ENCODE data around the gene KIFC3.
A peak's percentile ranks its signal among the peaks of the same experiment; 100 is the strongest.
"Not testable (repeated sequence)": the region's sequence is repeated elsewhere in the genome, so short reads cannot be mapped to it uniquely, and the experiment has no call there.

KIFC3 gene

DNA sequence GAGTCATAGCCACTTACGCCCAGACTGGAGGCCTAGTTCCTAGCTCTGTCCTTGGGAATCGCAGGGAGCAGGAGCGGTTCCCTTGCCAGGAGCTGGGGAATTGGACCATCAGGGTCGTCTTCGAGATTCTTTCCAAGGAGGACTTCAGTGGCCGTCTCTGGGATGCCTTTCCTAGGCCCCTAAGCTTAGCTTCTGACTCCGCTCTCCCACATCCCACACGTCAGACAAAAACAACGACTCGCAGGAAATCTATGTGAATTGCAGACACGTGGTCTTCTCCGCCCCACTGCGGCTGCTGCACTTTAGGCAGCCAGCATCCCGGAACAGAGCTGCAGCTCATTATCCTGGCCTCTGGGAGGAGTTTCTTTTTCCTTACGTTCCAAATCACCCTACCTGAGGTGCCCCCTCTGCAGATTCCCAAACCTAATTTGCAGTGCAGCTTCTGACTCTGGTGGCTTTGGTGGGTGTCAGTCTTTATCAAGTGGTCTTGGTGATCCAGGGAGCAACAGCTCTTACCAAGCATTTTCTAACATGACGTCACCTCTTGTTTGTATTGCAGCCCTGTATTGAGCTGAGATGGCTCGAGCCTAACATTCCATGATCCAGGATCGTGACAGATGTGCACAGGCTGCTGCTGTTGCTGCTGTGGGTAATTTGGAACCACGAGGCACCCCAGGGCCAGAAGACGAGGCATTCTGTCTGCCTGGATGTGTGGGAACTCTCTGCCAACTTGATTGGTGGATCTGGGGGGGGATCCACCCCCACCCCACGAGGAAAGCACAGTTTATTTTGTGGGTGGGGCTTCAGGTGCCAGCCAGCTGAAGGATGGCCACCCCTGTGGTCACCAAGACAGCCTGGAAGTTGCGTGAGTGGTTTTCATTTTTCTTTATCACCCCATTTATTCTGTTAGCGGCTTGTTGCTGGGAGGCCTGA lies 65.6 kb downstream of the KIFC3 start:
- peak; percentile 59 for DNase-seq

DNA sequence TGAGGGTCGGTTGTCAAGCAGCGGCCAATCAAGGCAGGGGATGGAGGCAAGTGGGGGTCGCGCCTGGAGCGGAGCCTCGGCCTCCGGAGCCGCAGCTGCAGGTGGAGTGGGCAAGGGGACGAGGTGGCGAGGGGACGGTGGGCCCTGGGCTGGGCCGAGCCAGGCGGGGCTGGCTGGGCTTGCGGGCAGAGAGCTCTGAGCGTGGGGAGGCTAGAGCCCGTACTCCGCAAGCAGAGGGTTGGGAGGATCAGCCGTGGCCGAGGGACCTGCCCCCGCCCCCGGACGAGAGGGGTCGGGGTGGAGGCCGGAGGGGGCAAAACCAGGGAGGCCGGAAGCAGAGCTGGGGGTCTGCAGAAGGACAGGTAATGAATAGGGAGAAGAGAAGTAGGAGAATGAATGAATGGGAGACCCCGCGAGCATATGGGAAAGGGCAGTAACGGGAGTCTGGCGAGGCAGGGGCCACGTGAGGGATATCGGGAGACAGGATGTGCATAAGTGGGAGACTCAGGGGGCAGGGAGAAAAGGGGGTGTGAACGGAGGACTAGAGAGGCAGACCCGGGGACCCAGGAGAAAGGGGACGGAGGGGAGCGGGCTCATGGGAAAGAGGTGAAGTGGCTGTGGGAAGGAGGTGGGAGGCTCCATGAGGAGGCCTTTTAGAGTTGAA lies 66.4 kb downstream of the KIFC3 start, which contains the start of gene KATNB1:
Gene KATNB1 (plus strand): TSS at position 16 of the 664 bp plus-strand sequence. CDS start 1,474 bp downstream, outside the sequence.
- DNase-seq: peak; percentile 35

- DNase-seq: peak; percentile 99
Measured at GRCh38 chr16:57734925-57735754, 67.2 kb downstream of the KIFC3 start.

DNA sequence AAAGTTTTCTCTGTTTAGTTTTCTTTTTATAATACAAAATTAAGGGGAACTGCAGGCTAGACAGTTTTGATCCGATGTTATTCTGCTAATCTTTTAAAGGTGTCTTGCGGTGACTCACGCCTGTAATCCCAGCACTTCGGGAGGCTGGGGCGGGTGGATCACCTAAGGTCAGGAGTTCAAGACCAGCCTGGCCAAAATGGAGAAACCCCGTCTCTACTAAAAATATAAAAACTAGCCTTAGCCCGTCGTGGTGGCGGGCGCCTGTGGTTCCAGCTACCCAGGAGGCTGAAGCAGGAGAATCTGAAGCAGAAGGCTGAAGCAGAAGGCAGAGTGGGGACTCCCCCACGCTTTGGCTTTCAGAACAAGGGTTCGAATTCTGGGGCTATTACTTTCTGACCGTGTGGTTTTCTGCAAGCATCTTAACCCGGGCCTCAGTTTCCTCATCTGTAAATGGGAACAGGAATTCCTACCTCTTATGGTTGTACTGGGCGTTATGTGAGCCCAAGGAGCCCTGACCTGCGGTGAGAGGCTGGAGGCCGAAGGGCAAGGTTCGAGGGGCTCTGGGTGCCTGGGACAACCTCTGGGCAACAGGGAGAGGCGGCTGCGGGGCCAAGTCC lies 67.9 kb downstream of the KIFC3 start:
- no peak for DNase-seq

- DNase-seq: no peak
Measured at GRCh38 chr16:57732714-57733113, 69.6 kb downstream of the KIFC3 start.

DNA sequence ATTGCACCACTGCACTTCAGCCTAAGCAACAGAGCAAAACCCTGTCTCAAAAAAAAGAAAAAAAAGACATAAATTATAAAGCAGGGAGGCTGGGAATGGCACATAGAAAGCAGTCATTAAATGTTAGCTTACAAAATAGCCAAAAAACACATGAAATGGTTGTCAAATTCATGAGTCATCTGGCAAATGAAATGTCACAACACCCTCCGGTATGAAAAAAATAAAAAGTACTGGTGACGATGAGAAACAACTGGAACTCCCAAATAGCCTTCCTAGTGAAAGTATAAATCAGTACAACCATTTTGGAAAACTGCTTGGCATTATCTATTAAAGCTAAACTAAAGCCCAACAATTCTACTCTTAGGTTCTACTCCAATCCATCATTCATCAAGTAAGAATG lies 70.3 kb downstream of the KIFC3 start:
- DNase-seq: no peak

DNA sequence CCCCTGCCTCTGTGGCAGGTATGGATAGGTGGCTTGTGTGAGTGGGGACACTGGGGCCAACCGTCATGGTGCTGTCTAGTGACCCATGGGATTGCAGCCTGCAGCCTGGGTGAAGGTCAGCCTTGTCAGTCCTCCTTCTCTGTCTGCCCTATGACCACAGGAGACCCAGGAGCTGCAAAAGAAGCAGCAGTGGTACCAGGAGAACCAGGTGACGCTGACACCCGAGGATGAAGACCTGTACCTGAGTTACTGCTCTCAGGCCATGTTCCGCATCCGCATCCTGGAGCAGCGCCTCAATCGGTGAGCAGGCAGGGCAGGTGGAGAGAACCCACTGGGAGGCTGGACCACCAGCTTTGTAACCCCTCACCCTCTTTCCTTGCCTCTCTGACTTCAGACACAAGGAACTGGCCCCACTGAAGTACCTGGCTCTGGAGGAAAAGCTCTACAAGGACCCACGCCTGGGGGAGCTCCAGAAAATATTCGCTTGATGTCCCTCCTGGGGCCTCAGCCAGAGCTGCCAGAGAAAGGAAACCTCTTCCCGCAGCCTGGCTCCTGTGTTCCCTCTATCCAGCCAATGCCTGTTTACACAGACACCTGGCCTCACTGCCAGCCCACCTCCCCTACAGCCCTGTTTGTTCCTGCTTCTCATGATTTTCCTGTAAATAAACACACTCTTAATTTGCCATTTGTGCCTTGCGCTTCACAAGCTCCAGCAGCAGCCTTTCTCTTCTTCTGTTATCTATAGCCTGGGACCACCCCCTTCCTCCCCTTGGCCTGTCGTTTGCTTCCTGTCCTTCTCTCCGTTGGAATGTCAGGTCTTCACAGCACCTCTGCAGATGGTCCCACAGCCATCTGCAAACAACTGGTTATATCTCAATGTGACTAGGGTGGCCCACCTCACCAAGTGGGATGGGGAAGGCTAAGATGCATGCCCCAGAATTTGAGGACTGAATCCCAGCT lies 71.2 kb downstream of the KIFC3 start:
- no peak for DNase-seq

DNA sequence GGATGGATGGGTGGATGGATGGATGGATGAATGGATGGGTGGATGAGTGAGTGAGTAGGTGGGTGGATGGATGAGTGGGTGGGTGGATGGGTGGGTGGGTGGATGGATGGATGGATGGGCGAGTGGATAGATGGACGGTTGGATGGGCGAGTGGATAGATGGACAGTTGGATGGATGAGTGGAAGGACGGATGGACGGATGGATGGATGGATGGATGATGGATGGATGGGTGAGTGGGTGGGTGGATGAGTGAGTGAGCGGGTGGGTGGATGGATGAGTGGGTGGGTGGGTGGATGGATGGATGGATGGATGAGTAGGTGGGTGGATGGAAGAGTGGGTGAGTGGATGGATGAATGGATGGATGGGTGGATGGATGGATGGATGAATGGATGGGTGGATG lies 72.4 kb downstream of the KIFC3 start:
- DNase-seq: not testable (repeated sequence)

DNA sequence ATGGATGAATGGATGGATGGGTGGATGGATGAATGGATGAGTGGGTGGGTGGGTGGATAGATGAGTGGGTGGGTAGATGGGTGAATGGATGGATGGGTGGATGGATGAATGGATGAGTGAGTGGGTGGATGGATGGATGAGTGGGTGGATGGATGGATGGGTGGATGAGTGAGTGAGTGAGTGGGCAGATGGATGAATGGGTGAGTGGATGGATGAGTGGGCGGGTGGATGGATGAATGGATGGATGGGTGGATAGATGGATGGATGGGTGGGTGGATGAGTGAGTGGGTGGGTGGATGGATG lies 73.2 kb downstream of the KIFC3 start:
- DNase-seq: no peak

DNA sequence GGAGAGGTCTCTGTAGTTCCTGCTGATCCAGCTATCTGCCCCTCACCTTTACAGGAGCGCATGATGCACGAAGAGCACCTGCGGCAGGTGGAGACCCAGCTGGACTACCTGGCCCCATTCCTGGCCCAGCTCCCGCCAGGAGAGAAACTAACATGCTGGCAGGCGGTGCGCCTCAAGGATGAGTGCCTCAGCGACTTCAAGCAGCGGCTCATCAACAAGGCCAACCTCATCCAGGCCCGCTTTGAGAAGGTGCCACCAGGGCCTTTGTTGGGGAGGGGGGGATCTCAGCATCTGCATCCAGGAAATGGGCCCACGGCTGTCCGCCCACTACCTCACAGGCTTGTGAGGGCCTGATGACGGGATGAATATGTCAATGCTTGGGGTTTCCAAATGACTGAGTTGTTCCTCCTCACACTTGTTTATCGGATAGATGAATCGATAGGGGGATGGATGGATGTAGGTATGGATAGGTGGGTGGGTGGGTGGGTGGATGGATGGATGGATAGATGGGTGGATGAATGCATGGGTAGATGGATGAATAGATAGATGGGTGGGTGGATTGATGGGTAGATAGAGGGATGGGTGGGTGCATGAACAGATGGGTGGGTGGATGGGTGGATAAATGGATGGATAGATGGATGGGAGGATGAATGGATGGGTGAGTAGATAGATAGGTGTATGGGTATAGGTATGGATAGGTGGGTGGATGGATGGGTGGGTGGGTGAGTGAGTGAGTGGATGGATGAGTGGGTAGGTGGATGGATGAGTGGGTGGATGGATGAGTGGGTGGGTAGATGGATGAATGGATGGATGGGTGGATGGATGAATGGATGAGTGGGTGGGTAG lies 73.7 kb downstream of the KIFC3 start:
- DNase-seq: no peak

- no peak for DNase-seq
Measured at GRCh38 chr16:57727610-57728009, 74.7 kb downstream of the KIFC3 start.

- DNase-seq: no peak
Measured at GRCh38 chr16:57726433-57726947, 75.8 kb downstream of the KIFC3 start.

DNA sequence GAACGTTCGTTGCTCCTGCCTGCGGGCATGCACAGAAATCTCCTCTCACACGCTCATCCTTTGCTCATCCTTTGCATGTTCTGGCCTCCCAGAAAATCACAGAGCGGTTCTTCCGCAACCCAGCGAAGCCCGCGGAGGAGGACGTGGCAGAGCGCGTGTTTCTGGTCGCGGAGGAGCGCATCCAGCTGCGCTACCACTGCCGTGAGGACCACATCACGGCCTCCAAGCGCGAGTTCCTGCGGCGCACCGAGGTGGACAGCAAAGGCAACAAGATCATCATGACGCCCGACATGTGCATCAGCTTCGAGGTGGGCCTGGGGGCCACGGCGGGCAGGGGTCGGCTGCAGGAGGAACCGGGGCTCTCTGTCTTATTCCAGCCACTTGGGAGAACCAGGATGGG lies 76.3 kb downstream of the KIFC3 start:
- DNase-seq: no peak

DNA sequence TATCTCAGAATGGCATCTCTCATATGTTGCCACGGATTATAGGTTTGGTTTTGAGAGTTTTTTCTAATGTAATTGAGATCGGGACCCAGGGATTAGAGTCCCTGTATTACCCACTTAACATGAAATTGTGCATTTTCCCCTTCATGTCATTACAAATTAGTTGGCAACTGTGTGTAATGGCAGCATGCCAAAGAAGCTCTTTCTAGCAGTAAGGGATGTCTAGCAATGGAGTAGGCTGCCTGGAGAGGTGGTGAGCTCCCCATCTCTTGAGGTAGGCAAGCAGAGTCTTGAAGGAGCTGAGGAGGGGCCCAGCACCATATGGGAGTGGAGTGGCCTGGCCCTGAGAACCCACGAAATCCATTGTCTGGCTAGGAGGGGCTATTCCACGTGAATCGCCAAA lies 76.7 kb downstream of the KIFC3 start:
- DNase-seq: peak; percentile 28

DNA sequence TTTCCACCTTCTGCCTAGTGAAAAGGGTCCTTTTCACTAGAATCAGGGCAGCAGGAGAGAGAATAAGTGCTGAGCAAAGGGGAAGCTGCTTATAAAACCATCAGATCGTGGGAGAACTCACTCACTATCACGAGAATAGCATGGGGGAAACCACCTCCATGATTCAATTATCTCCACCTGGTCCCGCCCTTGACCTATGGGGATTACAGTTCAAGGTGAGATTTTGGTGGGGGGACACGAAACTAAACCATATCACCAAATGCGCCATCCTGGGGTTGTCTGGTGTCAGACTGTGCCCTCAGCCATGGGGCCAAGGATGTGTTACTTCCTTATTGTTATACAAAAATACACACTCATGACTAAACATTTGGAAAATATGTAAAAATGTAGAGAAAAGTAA lies 77.1 kb downstream of the KIFC3 start:
- no peak for DNase-seq

DNA sequence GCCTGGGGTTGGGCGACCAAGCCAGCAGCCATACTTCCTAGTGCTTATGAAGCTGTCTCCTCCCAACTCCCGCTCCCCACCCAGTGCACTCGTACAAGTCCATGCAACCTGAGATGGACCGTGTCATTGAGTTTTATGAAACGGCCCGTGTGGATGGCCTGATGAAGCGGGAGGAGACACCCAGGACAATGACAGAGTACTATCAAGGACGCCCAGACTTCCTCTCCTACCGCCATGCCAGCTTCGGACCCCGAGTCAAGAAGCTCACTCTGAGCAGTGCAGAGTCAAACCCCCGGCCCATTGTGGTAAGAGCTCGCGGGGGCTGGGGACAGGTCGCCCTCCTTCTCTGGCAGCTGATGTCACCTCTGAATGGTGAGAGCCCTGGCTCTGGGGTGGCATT lies 77.8 kb downstream of the KIFC3 start:
- DNase-seq: no peak

DNA sequence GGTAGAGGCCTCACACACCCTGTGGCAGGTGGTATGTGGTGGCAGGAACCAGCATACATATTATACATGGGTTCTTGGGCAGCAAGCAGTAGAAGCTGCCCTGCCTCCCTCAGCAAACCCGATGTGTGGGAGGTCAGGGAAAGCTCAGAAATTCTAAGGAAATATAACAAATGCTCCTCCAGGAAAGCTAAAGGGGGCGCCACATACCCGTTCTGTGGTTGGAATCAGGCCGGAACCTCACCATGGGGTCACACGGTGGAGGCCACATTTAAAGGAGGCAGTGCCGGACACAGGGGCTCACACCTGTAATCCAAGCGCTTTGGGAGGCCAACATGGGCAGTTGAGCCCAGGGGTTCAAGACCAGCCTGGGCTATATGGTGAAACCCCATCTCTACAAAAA lies 79.1 kb downstream of the KIFC3 start:
- peak; percentile 1 for DNase-seq

- DNase-seq: no peak
Measured at GRCh38 chr16:57722651-57723050, 79.6 kb downstream of the KIFC3 start.

- DNase-seq: no peak
Measured at GRCh38 chr16:57722210-57722499, 80.1 kb downstream of the KIFC3 start.

- DNase-seq: no peak
Measured at GRCh38 chr16:57721356-57722209, 80.7 kb downstream of the KIFC3 start.

Measured in NCI-H69 (cell line).